ENCODE data around the gene PROM2.

The PROM2 gene

GRCh38 chr2:95270541-95271081 is 3.6 kb upstream of the PROM2 start:
- H3K27me3 ChIP-seq (ENCODE audit: control insufficient read depth in 1 of 2, insufficient read depth in 2 of 2, low read length in 2 of 2) = no peaks in the 10 kb centered on the region
- H3K27ac ChIP-seq (ENCODE audit: low read depth, low read length) = no peak overlapping the region
- H3K9ac ChIP-seq (ENCODE audit: low read length) = no peak overlapping the region
- no peaks in the 10 kb centered on the region for H3K9me3 ChIP-seq (ENCODE audit: low read length)
- H3K4me1 ChIP-seq (ENCODE audit: insufficient read depth, low read length) = no peaks in the 10 kb centered on the region
- no peak overlapping the region for H3K4me3 ChIP-seq (ENCODE audit: low read depth in 1 of 2, low read length in 2 of 2)
- H3K36me3 ChIP-seq (ENCODE audit: insufficient read depth, low read length) = no peaks in the 10 kb centered on the region

- Histone ChIP-seq H3K9ac (ENCODE audit: low read length) (no peak overlapping the region), H3K4me1 (ENCODE audit: insufficient read depth, low read length) (no peaks in the 10 kb centered on the region), H3K27me3 (ENCODE audit: control insufficient read depth in 1 of 2, insufficient read depth in 2 of 2, low read length in 2 of 2) (no peaks in the 10 kb centered on the region), H3K9me3 (ENCODE audit: low read length) (no peaks in the 10 kb centered on the region), H3K4me3 (ENCODE audit: low read depth in 1 of 2, low read length in 2 of 2) (no peak overlapping the region), H3K27ac (ENCODE audit: low read depth, low read length) (no peak overlapping the region), H3K36me3 (ENCODE audit: insufficient read depth, low read length) (no peaks in the 10 kb centered on the region)
These were observed 2.8 kb upstream of the PROM2 start for GRCh38 chr2:95271381-95271971.

GRCh38 chr2:95272299-95272751 is 1.9 kb upstream of the PROM2 start:
- Histone ChIP-seq H3K36me3 (ENCODE audit: insufficient read depth, low read length) (no peaks in the 10 kb centered on the region), H3K9ac (ENCODE audit: low read length) (no peak overlapping the region), H3K27ac (ENCODE audit: low read depth, low read length) (no peak overlapping the region), H3K4me1 (ENCODE audit: insufficient read depth, low read length) (no peaks in the 10 kb centered on the region), H3K9me3 (ENCODE audit: low read length) (no peaks in the 10 kb centered on the region), H3K4me3 (ENCODE audit: low read depth in 1 of 2, low read length in 2 of 2) (no peak overlapping the region), H3K27me3 (ENCODE audit: control insufficient read depth in 1 of 2, insufficient read depth in 2 of 2, low read length in 2 of 2) (no peaks in the 10 kb centered on the region)

- Histone ChIP-seq H3K4me1 (ENCODE audit: insufficient read depth, low read length) (no peaks in the 10 kb centered on the region), H3K9me3 (ENCODE audit: low read length) (no peaks in the 10 kb centered on the region)
These were observed 1.5 kb upstream of the PROM2 start for GRCh38 chr2:95272781-95273180.

GRCh38 chr2:95273566-95274290 is 521 bp upstream of the PROM2 start:
- no peaks in the 10 kb centered on the region for H3K4me1 ChIP-seq (ENCODE audit: insufficient read depth, low read length)
- H3K9me3 ChIP-seq (ENCODE audit: low read length) = no peaks in the 10 kb centered on the region
- H3K27ac ChIP-seq (ENCODE audit: low read depth, low read length) = no peak overlapping the region
- no peak overlapping the region for H3K9ac ChIP-seq (ENCODE audit: low read length)
- H3K36me3 ChIP-seq (ENCODE audit: insufficient read depth, low read length) = no peaks in the 10 kb centered on the region
- H3K4me3 ChIP-seq (ENCODE audit: low read depth in 1 of 2, low read length in 2 of 2) = no peak overlapping the region
- no peaks in the 10 kb centered on the region for H3K27me3 ChIP-seq (ENCODE audit: control insufficient read depth in 1 of 2, insufficient read depth in 2 of 2, low read length in 2 of 2)

More at GRCh38 chr2:95272781-95273180, 1.5 kb upstream of the PROM2 start:
- no peaks in the 10 kb centered on the region for H3K27me3 ChIP-seq (ENCODE audit: control insufficient read depth in 1 of 2, insufficient read depth in 2 of 2, low read length in 2 of 2)
- H3K4me3 ChIP-seq (ENCODE audit: low read depth in 1 of 2, low read length in 2 of 2) = no peak overlapping the region
- no peak overlapping the region for H3K27ac ChIP-seq (ENCODE audit: low read depth, low read length)
- H3K9ac ChIP-seq (ENCODE audit: low read length) = no peak overlapping the region
- H3K36me3 ChIP-seq (ENCODE audit: insufficient read depth, low read length) = no peaks in the 10 kb centered on the region

GRCh38 chr2:95275151-95275515 is 884 bp downstream of the PROM2 start:
- H3K4me1 ChIP-seq (ENCODE audit: insufficient read depth, low read length) = no peaks in the 10 kb centered on the region
- H3K27ac ChIP-seq (ENCODE audit: low read depth, low read length) = no peak overlapping the region
- no peaks in the 10 kb centered on the region for H3K27me3 ChIP-seq (ENCODE audit: control insufficient read depth in 1 of 2, insufficient read depth in 2 of 2, low read length in 2 of 2)
- no peak overlapping the region for H3K4me3 ChIP-seq (ENCODE audit: low read depth in 1 of 2, low read length in 2 of 2)
- H3K9me3 ChIP-seq (ENCODE audit: low read length) = no peaks in the 10 kb centered on the region
- H3K36me3 ChIP-seq (ENCODE audit: insufficient read depth, low read length) = no peaks in the 10 kb centered on the region
- H3K9ac ChIP-seq (ENCODE audit: low read length) = no peak overlapping the region

- Histone ChIP-seq H3K9ac (ENCODE audit: low read length) (no peak overlapping the region), H3K36me3 (ENCODE audit: insufficient read depth, low read length) (no peaks in the 10 kb centered on the region), H3K4me3 (ENCODE audit: low read depth in 1 of 2, low read length in 2 of 2) (no peak overlapping the region), H3K9me3 (ENCODE audit: low read length) (no peaks in the 10 kb centered on the region), H3K27ac (ENCODE audit: low read depth, low read length) (no peak overlapping the region), H3K4me1 (ENCODE audit: insufficient read depth, low read length) (no peaks in the 10 kb centered on the region), H3K27me3 (ENCODE audit: control insufficient read depth in 1 of 2, insufficient read depth in 2 of 2, low read length in 2 of 2) (no peaks in the 10 kb centered on the region)
These were observed 1.5 kb downstream of the PROM2 start for GRCh38 chr2:95275601-95276243.

- H3K27me3 ChIP-seq (ENCODE audit: control insufficient read depth in 1 of 2, insufficient read depth in 2 of 2, low read length in 2 of 2) = no peaks in the 10 kb centered on the region
- H3K9ac ChIP-seq (ENCODE audit: low read length) = no peak overlapping the region
- H3K9me3 ChIP-seq (ENCODE audit: low read length) = no peaks in the 10 kb centered on the region
- H3K4me3 ChIP-seq (ENCODE audit: low read depth in 1 of 2, low read length in 2 of 2) = no peak overlapping the region
- no peaks in the 10 kb centered on the region for H3K4me1 ChIP-seq (ENCODE audit: insufficient read depth, low read length)
- no peaks in the 10 kb centered on the region for H3K36me3 ChIP-seq (ENCODE audit: insufficient read depth, low read length)
- H3K27ac ChIP-seq (ENCODE audit: low read depth, low read length) = no peak overlapping the region
These were observed 2.1 kb downstream of the PROM2 start for GRCh38 chr2:95276244-95276887.

- H3K9me3 ChIP-seq (ENCODE audit: low read length) = no peaks in the 10 kb centered on the region
- no peaks in the 10 kb centered on the region for H3K36me3 ChIP-seq (ENCODE audit: insufficient read depth, low read length)
- no peak overlapping the region for H3K27ac ChIP-seq (ENCODE audit: low read depth, low read length)
- H3K27me3 ChIP-seq (ENCODE audit: control insufficient read depth in 1 of 2, insufficient read depth in 2 of 2, low read length in 2 of 2) = no peaks in the 10 kb centered on the region
- no peaks in the 10 kb centered on the region for H3K4me1 ChIP-seq (ENCODE audit: insufficient read depth, low read length)
- no peak overlapping the region for H3K9ac ChIP-seq (ENCODE audit: low read length)
- H3K4me3 ChIP-seq (ENCODE audit: low read depth in 1 of 2, low read length in 2 of 2) = no peak overlapping the region
These were observed 2.6 kb downstream of the PROM2 start for GRCh38 chr2:95276888-95277245.

- H3K4me3 ChIP-seq (ENCODE audit: low read depth in 1 of 2, low read length in 2 of 2) = no peak overlapping the region
These were observed 3.1 kb downstream of the PROM2 start for GRCh38 chr2:95277246-95277906.

GRCh38 chr2:95278051-95278471 is 3.8 kb downstream of the PROM2 start:
- no peaks in the 10 kb centered on the region for H3K36me3 ChIP-seq (ENCODE audit: insufficient read depth, low read length)
- H3K4me1 ChIP-seq (ENCODE audit: insufficient read depth, low read length) = no peaks in the 10 kb centered on the region
- H3K27me3 ChIP-seq (ENCODE audit: control insufficient read depth in 1 of 2, insufficient read depth in 2 of 2, low read length in 2 of 2) = no peaks in the 10 kb centered on the region
- H3K9me3 ChIP-seq (ENCODE audit: low read length) = no peaks in the 10 kb centered on the region
- H3K4me3 ChIP-seq (ENCODE audit: low read depth in 1 of 2, low read length in 2 of 2) = no peak overlapping the region
- no peak overlapping the region for H3K27ac ChIP-seq (ENCODE audit: low read depth, low read length)
- H3K9ac ChIP-seq (ENCODE audit: low read length) = no peak overlapping the region

More at GRCh38 chr2:95277246-95277906, 3.1 kb downstream of the PROM2 start:
- H3K27ac ChIP-seq (ENCODE audit: low read depth, low read length) = no peak overlapping the region
- H3K9me3 ChIP-seq (ENCODE audit: low read length) = no peaks in the 10 kb centered on the region
- H3K27me3 ChIP-seq (ENCODE audit: control insufficient read depth in 1 of 2, insufficient read depth in 2 of 2, low read length in 2 of 2) = no peaks in the 10 kb centered on the region
- H3K4me1 ChIP-seq (ENCODE audit: insufficient read depth, low read length) = no peaks in the 10 kb centered on the region
- H3K9ac ChIP-seq (ENCODE audit: low read length) = no peak overlapping the region
- no peaks in the 10 kb centered on the region for H3K36me3 ChIP-seq (ENCODE audit: insufficient read depth, low read length)

Measured in muscle layer of colon (tissue), 2 donors.